Urinary bladder (tissue), 4 donors: ENCODE results near the gene DPP3. TPM values are rescaled to one million over a fixed set of nuclear protein-coding genes. Genes with fewer than 3 reads are reported as not detected.

Source experiments
- DNase-seq: peaks from one replicate; pipeline ENCODE4 v3.0.0-alpha.2; 2015; ENCODE audit errors: extremely low spot score
- H3K27ac ChIP-seq: one replicate; pipeline ENCODE4 v1.5.1; 2013; ENCODE audit warnings: low read depth, mild to moderate bottlenecking, moderate library complexity
- H3K36me3 ChIP-seq: one replicate; pipeline ENCODE4 v1.6.1; 2013; ENCODE audit warnings: mild to moderate bottlenecking, moderate library complexity; ENCODE audit not compliant: insufficient read depth
- H3K4me1 ChIP-seq: one replicate; pipeline ENCODE4 v1.6.1; 2013; ENCODE audit warnings: mild to moderate bottlenecking, moderate library complexity; ENCODE audit not compliant: insufficient read depth
- H3K4me3 ChIP-seq: one replicate; pipeline ENCODE4 v1.5.1; 2013; ENCODE audit warnings: low read depth, low read length
- WGBS: extraction: QIAGEN DNeasy Blood & Tissue Kit; methylation state at CpG from one replicate; pipeline ENCODE4 v1.1.7; 2013; 5-methylcytosine and 5-hydroxymethylcytosine counted together
- polyA plus RNA-seq: library from polyadenylated mRNA; stranded (reverse); fragments of 200-250 nt; gene quantifications from one replicate; pipeline ENCODE4 v1.2.3, GENCODE V29; 2013
- total RNA-seq: library from RNA; depleted of rRNA; stranded (reverse); fragments of >200 nt; gene quantifications from one replicate; pipeline ENCODE4 v1.2.3, GENCODE V29; 2014
- donor health status: healthy with polysubstance abuse.
- donor health status: healthy.

The DPP3 gene
- total and polyA plus RNA-seq, 2 donors: 16.9 to 26.8 TPM

DNA sequence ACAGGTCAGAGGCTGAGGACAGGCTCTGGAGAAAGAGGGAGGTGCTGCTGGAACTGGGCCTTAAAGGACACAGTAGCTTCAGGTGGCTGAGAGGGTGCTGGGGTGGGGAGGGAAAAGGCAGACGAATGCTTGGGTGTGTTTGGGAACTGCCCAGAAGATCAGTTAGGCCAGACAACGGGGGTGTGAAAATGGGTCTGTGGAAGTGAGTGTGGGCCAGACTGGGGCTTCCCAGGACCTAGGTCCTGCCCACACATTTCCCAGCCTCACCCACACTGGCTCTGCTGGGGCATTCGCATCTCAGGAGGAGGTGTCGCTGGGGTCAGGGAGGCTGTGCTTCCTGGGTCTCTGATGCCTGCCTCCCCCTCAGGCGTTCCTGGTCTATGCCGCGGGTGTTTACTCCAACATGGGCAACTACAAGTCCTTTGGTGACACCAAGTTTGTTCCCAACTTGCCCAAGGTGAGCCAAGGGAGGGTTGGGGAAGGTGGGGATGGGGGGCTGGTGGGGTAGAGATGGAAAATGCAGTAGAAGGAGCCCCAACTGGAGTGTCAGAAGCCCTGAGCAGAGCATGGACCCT is 4.7 kb downstream of the DPP3 start:
- H3K36me3 ChIP-seq: peaks cover 4% of the 10 kb centered on the region
- 89% methylated on average over 7 of the region's 7 CpGs for WGBS
- no peak overlapping the region for H3K4me3 ChIP-seq
- no peaks in the 10 kb centered on the region for H3K4me1 ChIP-seq
- no peak overlapping the region for H3K27ac ChIP-seq
- no peak for DNase-seq

GRCh38 chr11:66488957-66489356 is 8.7 kb downstream of the DPP3 start:
- 92% methylated on average over 10 of the region's 10 CpGs for WGBS
- Histone ChIP-seq H3K4me1 (no peaks in the 10 kb centered on the region), H3K4me3 (no peak overlapping the region), H3K36me3 (peaks cover 4% of the 10 kb centered on the region), H3K27ac (no peak overlapping the region)
- DNase-seq: no peak

DNA sequence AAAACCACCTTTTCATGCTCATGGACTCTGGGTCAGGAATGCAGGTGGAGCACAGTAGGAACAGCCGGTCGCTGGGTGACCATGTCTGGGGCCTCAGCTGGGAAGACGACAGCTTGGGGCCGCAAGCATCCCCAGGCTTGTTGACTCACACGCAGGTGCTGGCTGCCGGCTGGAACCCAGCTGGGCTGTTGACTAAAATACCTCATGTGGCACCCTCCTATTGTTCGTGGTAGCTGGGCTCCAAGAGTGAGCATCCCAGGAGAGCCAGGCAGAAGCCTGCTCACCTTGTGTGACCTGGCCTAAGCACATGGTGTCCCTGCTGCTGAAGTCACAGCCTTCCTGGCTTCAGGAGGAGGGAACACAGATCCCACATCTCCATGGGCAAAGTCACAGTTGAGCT is 9.4 kb downstream of the DPP3 start:
- no peak for DNase-seq
- WGBS: 92% methylated on average over 7 of the region's 7 CpGs
- Histone ChIP-seq H3K4me3 (no peak overlapping the region), H3K36me3 (peaks cover 4% of the 10 kb centered on the region), H3K27ac (no peak overlapping the region), H3K4me1 (no peaks in the 10 kb centered on the region)

DNA sequence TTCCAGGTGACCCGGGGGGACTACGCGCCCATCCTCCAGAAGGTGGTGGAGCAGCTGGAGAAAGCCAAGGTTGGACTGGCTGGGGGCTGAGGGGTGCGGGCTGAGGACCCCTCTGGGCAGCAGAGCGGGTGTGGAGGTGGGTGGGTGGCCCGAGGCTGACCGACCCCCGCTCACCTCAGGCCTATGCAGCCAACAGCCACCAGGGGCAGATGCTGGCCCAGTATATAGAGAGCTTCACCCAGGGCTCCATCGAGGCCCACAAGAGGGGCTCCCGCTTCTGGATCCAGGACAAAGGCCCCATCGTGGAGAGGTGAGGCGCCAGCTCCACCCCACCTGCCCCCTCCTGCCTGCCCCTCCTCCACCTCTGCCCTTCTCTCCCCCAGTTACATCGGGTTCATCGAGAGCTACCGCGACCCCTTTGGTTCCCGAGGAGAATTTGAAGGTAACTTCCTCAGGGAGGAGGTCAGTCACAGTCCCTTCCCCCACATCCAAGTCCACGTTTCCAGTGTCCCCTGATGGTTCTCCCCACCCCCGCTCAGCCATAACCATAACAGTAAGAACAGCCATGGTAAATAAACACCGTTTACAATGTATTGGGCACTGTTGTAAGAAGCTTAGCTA is 11.2 kb downstream of the DPP3 start:
- no peaks in the 10 kb centered on the region for H3K4me1 ChIP-seq
- no peak overlapping the region for H3K27ac ChIP-seq
- peaks cover 4% of the 10 kb centered on the region for H3K36me3 ChIP-seq
- DNase-seq: no peak
- WGBS: 63% methylated on average over 20 of the region's 20 CpGs
- H3K4me3 ChIP-seq: no peak overlapping the region

GRCh38 chr11:66492161-66492865 is 12.1 kb downstream of the DPP3 start:
- Histone ChIP-seq H3K4me3 (no peak overlapping the region), H3K27ac (no peak overlapping the region), H3K4me1 (no peaks in the 10 kb centered on the region), H3K36me3 (peaks cover 4% of the 10 kb centered on the region)
- no peak for DNase-seq
- WGBS: 92% methylated on average over 10 of the region's 10 CpGs

DNA sequence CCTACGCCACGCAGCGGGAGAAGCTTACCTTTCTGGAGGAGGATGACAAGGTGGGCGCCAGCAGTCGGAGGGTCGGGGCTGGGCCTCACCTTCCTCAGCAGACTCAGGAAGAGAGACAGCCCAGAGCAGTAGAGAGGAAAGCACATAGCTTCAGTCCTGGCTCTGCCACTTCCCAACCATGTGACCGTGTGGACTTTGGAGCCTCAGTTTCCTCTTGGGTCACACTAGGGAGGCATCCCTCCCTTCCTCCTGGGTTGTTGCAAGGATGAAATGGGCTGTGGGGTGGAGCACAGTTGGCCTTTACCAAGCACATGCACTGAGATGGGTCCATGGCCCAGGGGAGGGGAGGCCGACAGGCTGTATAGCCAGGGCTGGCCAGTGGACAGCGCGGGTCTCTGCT is 12.9 kb downstream of the DPP3 start:
- Histone ChIP-seq H3K4me1 (no peaks in the 10 kb centered on the region), H3K36me3 (peaks cover 4% of the 10 kb centered on the region), H3K27ac (no peak overlapping the region), H3K4me3 (no peak overlapping the region)
- 96% methylated on average over 10 of the region's 10 CpGs for WGBS
- no peak for DNase-seq

DNA sequence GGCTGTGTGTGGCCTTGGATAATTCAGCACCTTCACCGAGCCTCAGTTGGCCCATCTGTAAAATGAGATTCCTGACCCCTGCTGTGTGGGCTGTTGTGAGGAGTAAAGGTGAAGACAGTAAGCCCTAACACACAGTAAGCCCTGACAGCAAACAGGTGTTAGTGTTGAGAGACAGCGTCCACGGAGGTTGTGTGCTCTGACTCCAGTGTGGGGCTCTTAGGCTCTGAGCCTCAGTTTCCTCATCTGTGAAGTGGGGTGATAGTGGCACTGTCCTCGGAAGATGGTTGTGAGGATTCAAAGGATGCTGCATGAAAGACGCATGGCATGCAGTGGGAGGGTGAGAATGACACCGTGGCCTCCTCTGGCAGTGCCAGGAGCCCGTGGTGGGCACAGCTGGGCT is 14.2 kb downstream of the DPP3 start:
- H3K27ac ChIP-seq: no peak overlapping the region
- DNase-seq: no peak
- no peak overlapping the region for H3K4me3 ChIP-seq
- H3K36me3 ChIP-seq: no peaks in the 10 kb centered on the region
- no peaks in the 10 kb centered on the region for H3K4me1 ChIP-seq
- 85% methylated on average over 7 of the region's 7 CpGs for WGBS

DNA sequence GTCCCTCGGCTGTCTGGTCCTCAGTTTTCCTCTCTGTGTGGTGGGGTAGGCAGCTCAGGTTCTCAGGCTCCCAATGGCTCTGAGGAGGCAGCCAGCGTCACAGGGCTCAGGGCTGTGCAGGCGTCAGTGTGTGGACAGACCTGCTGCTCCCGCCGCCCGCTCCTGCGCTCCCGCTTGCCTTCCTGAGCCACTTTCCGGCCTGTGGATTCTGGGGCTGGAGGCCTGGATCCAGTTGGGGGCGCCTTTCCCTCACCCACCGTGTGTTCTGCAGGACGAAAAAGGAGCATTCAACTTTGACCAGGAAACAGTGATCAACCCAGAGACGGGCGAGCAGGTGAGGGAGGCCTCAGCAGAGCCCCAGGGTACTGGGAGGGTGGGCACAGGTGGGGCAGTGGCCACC is 14.7 kb downstream of the DPP3 start:
- H3K4me1 ChIP-seq: no peaks in the 10 kb centered on the region
- H3K4me3 ChIP-seq: no peak overlapping the region
- DNase-seq: no peak
- no peak overlapping the region for H3K27ac ChIP-seq
- no peaks in the 10 kb centered on the region for H3K36me3 ChIP-seq
- WGBS: 87% methylated on average over 14 of the region's 14 CpGs

GRCh38 chr11:66495401-66495854 is 15.2 kb downstream of the DPP3 start:
- Histone ChIP-seq H3K4me1 (no peaks in the 10 kb centered on the region), H3K36me3 (no peaks in the 10 kb centered on the region), H3K27ac (no peak overlapping the region), H3K4me3 (no peak overlapping the region)
- no peak for DNase-seq
- WGBS: 92% methylated on average over 17 of the region's 17 CpGs

GRCh38 chr11:66497206-66497605 is 17.0 kb downstream of the DPP3 start:
- Histone ChIP-seq H3K4me1 (no peaks in the 10 kb centered on the region), H3K27ac (no peak overlapping the region), H3K4me3 (no peak overlapping the region), H3K36me3 (no peaks in the 10 kb centered on the region)
- no peak for DNase-seq
- 96% methylated on average over 16 of the region's 16 CpGs for WGBS

DNA sequence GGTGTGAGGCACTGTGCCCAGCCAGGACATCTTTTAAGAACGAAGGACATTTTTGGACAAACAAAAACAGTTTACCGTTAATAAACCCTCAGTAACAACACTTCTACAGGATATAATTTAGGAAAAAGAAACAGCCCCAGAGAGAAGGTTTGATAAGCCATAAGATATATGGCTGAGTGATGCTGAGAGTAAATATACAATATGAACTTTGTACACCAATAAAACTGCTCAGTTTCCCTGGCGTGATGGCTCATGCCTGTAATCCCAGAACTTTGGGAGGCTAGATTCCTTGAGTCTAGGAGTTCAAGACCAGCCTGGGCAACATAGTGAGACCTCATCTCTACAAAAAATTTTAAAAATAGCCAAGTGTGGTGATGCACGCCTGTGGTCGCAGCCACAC is 18.3 kb downstream of the DPP3 start:
- Histone ChIP-seq H3K4me1 (no peaks in the 10 kb centered on the region), H3K36me3 (no peaks in the 10 kb centered on the region), H3K27ac (no peak overlapping the region), H3K4me3 (no peak overlapping the region)
- DNase-seq: no peak
- 88% methylated on average over 5 of the region's 5 CpGs for WGBS

DNA sequence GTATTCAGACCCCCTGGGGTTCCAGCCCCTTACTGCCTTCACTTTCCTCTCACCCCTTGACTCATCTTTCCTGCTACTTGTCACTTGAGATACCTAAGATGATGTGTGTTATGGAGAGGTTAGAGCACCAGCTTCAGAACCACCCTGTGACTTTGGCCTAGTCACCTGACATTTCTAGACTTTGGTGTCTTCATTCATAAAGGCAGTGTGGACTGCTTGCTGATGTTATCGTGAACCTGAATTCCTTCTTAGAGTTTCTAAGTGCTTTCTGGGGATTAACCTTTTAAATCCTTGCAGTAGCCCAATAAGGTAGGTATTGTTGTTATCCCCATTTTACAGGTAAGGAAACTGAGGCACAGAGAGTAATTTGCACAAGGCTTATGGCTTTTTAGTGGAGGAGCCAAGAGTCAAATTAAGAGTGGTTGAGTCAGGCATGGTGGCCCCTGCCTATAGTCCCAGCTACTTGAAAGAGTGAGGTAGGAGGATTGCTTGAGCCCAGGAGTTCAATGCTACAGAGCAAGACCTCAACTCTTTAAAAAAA is 25.1 kb downstream of the DPP3 start:
- no peaks in the 10 kb centered on the region for H3K36me3 ChIP-seq
- no peaks in the 10 kb centered on the region for H3K4me1 ChIP-seq
- no peak for DNase-seq
- 61% methylated on average over 1 of the region's 1 CpG for WGBS
- H3K4me3 ChIP-seq: no peak overlapping the region
- no peak overlapping the region for H3K27ac ChIP-seq

DNA sequence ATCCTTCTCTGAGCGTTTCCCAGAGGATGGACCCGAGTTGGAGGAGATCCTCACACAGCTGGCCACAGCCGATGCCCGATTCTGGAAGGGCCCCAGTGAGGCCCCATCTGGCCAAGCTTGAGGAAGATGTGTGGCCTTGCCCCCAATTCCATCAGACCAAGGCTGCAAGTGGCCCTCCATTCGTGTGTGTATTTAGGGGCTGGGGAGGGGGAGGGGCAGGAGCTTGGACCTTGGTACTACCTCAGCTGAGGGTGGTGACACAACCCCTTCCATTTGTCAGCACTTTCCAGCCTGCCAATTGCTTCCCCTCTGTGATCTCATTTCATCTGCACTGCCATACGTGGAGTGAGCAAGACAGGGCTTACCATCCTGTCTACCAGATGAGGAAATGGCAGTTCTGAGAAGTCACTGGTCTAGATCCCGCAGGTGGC is 28.9 kb downstream of the DPP3 start:
- Histone ChIP-seq H3K4me3 (no peak overlapping the region), H3K4me1 (no peaks in the 10 kb centered on the region), H3K27ac (no peak overlapping the region), H3K36me3 (no peaks in the 10 kb centered on the region)
- no peak for DNase-seq
- 80% methylated on average over 7 of the region's 7 CpGs for WGBS
